ENCODE data around the gene TSSK1B.

GRCh38 chr5:113421693-113422092 lies 13.1 kb downstream of the TSSK1B start:
- TF ChIP-seq, protein P1, sequence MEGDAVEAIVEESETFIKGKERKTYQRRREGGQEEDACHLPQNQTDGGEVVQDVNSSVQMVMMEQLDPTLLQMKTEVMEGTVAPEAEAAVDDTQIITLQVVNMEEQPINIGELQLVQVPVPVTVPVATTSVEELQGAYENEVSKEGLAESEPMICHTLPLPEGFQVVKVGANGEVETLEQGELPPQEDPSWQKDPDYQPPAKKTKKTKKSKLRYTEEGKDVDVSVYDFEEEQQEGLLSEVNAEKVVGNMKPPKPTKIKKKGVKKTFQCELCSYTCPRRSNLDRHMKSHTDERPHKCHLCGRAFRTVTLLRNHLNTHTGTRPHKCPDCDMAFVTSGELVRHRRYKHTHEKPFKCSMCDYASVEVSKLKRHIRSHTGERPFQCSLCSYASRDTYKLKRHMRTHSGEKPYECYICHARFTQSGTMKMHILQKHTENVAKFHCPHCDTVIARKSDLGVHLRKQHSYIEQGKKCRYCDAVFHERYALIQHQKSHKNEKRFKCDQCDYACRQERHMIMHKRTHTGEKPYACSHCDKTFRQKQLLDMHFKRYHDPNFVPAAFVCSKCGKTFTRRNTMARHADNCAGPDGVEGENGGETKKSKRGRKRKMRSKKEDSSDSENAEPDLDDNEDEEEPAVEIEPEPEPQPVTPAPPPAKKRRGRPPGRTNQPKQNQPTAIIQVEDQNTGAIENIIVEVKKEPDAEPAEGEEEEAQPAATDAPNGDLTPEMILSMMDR (IDR thresholded peaks at IDR 0.05) = no peak
- TF ChIP-seq POLR2A (IDR thresholded peaks at IDR 0.05) = no peak

Measured in testis (tissue), 2 donors.